ENCODE data around the gene SACM1L.

DNA sequence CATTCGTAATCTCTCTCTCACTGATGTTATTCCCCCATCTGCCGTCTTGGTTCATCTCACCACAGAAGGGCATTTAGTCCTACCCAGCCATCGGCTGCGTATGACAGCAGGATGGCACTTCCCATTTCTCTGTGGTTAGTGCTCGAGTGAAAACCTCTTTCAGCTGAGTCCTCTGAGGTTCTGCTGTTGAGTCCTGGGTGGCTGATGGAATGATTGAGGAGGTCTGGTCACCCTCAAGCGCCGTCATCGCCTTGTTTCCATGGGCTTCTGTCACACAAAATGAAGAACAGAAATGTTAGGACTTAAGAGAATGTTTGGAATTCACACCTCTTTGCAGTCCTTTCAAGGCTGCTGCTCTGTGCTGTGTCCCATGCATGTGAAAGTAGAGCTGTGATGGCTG is 9.4 kb upstream of the SACM1L start:
- TF ChIP-seq, protein P1, sequence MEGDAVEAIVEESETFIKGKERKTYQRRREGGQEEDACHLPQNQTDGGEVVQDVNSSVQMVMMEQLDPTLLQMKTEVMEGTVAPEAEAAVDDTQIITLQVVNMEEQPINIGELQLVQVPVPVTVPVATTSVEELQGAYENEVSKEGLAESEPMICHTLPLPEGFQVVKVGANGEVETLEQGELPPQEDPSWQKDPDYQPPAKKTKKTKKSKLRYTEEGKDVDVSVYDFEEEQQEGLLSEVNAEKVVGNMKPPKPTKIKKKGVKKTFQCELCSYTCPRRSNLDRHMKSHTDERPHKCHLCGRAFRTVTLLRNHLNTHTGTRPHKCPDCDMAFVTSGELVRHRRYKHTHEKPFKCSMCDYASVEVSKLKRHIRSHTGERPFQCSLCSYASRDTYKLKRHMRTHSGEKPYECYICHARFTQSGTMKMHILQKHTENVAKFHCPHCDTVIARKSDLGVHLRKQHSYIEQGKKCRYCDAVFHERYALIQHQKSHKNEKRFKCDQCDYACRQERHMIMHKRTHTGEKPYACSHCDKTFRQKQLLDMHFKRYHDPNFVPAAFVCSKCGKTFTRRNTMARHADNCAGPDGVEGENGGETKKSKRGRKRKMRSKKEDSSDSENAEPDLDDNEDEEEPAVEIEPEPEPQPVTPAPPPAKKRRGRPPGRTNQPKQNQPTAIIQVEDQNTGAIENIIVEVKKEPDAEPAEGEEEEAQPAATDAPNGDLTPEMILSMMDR (IDR thresholded peaks at IDR 0.05), result no peak
- no peak for TF ChIP-seq POLR2A (IDR thresholded peaks at IDR 0.05)

Measured in heart left ventricle (tissue), 13 donors.